B cell (primary cell): ENCODE data around the gene CHMP5. TPM values are rescaled to one million over a fixed set of nuclear protein-coding genes. Genes with fewer than 3 reads are reported as not detected.

Experiments
- ATAC-seq: fragments of 200-7000 bp; cut with Tn5 transposase; one replicate; pipeline ENCODE4 v1.10.0; 2021; ENCODE audit warnings: low read depth, mild to moderate bottlenecking, moderate number of reproducible peaks, moderate library complexity
- CTCF ChIA-PET: fragments of 350-600 bp; sonication (Branson Sonifier 250); formaldehyde crosslinking; loops from one replicate; lab custom pipeline; 2021; ENCODE audit warnings: antibody characterized with exemption, inconsistent platforms; lab: Charles Lee
- POLR2A ChIA-PET: fragments of 350-600 bp; sonication (Branson Sonifier 250); formaldehyde crosslinking; loops from one replicate; lab custom pipeline; 2021; ENCODE audit warnings: antibody characterized with exemption; lab: Charles Lee
- DNase-seq: peaks from one replicate; pipeline ENCODE4 v3.0.0; 2013
- H2AFZ ChIP-seq: 2 replicates; pipeline ENCODE4 v1.6.1; 2012; ENCODE audit warnings: mild to moderate bottlenecking, low read depth, low read length; ENCODE audit not compliant: insufficient read depth, poor library complexity, severe bottlenecking
- H3K27ac ChIP-seq, 2 donors: 1 replicate in 1 of 2; 2 replicates in 1 of 2; pipeline ENCODE4 v1.5.1; 2012 to 2013; ENCODE audit warnings: low read length in 2 of 2, mild to moderate bottlenecking in 2 of 2, moderate library complexity in 1 of 2
- H3K27me3 ChIP-seq, 4 experiments: fragments of 200-600 bp in 1 of 4; sonication (generic) in 1 of 4; replicated peaks in 1 of 4; 1 replicate in 2 of 4; 2 replicates in 2 of 4; pipeline versions ENCODE4 v1.6.1 to v1.7.0; 2013 to 2016; ENCODE audit warnings: low read length in 3 of 4, mild to moderate bottlenecking in 2 of 4, mixed read lengths in 1 of 4, moderate library complexity in 1 of 4; ENCODE audit not compliant: insufficient read depth in 4 of 4, control insufficient read depth in 3 of 4; ENCODE audit errors: control extremely low read depth in 1 of 4
- H3K36me3 ChIP-seq, 2 experiments: replicated peaks in 1 of 2; 1 replicate in 1 of 2; 2 replicates in 1 of 2; pipeline versions ENCODE4 v1.6.1 to v1.7.1; 2013; ENCODE audit warnings: low read length in 1 of 2; ENCODE audit not compliant: insufficient read depth in 2 of 2, control insufficient read depth in 1 of 2; ENCODE audit errors: control extremely low read depth in 1 of 2, extremely low read depth in 1 of 2
- H3K4me1 ChIP-seq, 2 donors: fragments of 200-600 bp in 1 of 2; sonication (generic) in 1 of 2; 1 replicate in 1 of 2; 2 replicates in 1 of 2; pipeline versions ENCODE4 v1.5.1 to v1.6.1; 2013 to 2017; ENCODE audit warnings: low read length in 2 of 2; ENCODE audit not compliant: control insufficient read depth in 2 of 2, insufficient read depth in 2 of 2
- H3K4me2 ChIP-seq: replicated peaks from 2 replicates; pipeline ENCODE3; 2012; ENCODE audit warnings: mild to moderate bottlenecking, low read depth, low read length; ENCODE audit not compliant: poor library complexity, severe bottlenecking
- H3K4me3 ChIP-seq, 5 experiments: fragments of 200-600 bp in 1 of 5; sonication (generic) in 1 of 5; 1 replicate in 3 of 5; 2 replicates in 2 of 5; pipeline versions ENCODE4 v1.5.1 to v1.7.0; 2011 to 2016; ENCODE audit warnings: low read length in 4 of 5, mild to moderate bottlenecking in 4 of 5, low read depth in 2 of 5, control low read depth in 1 of 5, moderate library complexity in 1 of 5; ENCODE audit not compliant: insufficient read depth in 1 of 5; ENCODE audit errors: control extremely low read depth in 1 of 5, extremely low read depth in 1 of 5
- H3K79me2 ChIP-seq: fragments of 200-600 bp; sonication (generic); one replicate; pipeline ENCODE4 v1.6.0; 2016; ENCODE audit warnings: low read length; ENCODE audit not compliant: control insufficient read depth, insufficient read depth
- H3K9ac ChIP-seq: fragments of 200-600 bp; sonication (generic); 2 replicates; pipeline ENCODE4 v1.6.1; 2017; ENCODE audit warnings: mild to moderate bottlenecking, low read length, moderate library complexity
- H3K9me3 ChIP-seq, 3 donors: one replicate each; pipeline versions ENCODE4 v1.6.1 to v1.7.1; 2013; ENCODE audit warnings: low read length in 2 of 3; ENCODE audit not compliant: control insufficient read depth in 2 of 3, insufficient read depth in 1 of 3; ENCODE audit errors: control extremely low read depth in 1 of 3
- H4K20me1 ChIP-seq: 2 replicates; pipeline ENCODE4 v1.6.0; 2012; ENCODE audit warnings: mild to moderate bottlenecking, low read length; ENCODE audit not compliant: insufficient read depth, control insufficient read depth, poor library complexity, severe bottlenecking
- H3K27ac Mint-ChIP-seq: one replicate; pipeline ENCODE4 v1.8.0; 2021; ENCODE audit warnings: mixed read lengths
- H3K27me3 Mint-ChIP-seq: one replicate; pipeline ENCODE4 v1.8.0; 2021; ENCODE audit warnings: mixed read lengths
- H3K4me1 Mint-ChIP-seq: one replicate; pipeline ENCODE4 v1.8.0; 2021; ENCODE audit warnings: mixed read lengths
- H3K4me3 Mint-ChIP-seq: one replicate; pipeline ENCODE4 v1.8.0; 2021; ENCODE audit warnings: mixed read lengths
- H3K9me3 Mint-ChIP-seq: one replicate; pipeline ENCODE4 v1.8.0; 2022; ENCODE audit warnings: mixed read lengths; ENCODE audit not compliant: insufficient read depth
- EZH2 ChIP-seq: IDR thresholded peaks from 2 replicates; pipeline ENCODE4 v1.6.1; 2012; ENCODE audit warnings: borderline replicate concordance, low read depth, mild to moderate bottlenecking, moderate library complexity, low read length; ENCODE audit not compliant: insufficient read depth, poor library complexity, severe bottlenecking
- WGBS: methylation state at CpG from one replicate; pipeline ENCODE4 v1.1.5; 2013; ENCODE audit warnings: missing lambda C conversion rate; ENCODE audit not compliant: insufficient coverage; 5-methylcytosine and 5-hydroxymethylcytosine counted together
- intact Hi-C: fragments of 100-400 bp; cut with micrococcal nuclease; formaldehyde crosslinking; loops from one replicate; pipeline ENCODE4 v1.10.0; 2022
- polyA plus RNA-seq: library from polyadenylated mRNA; depleted of rRNA; stranded (reverse); fragments of >200 nt; gene quantifications from 2 replicates; pipeline ENCODE4 v1.2.3, GENCODE V29; 2012
- total RNA-seq, 2 donors: library from RNA; stranded (reverse); fragments of 120-200 nt in 1 of 2; gene quantifications; 1 replicate in 1 of 2; 2 replicates in 1 of 2; pipeline versions ENCODE4 v1.2.3 to v1.2.4, GENCODE V29; 2013 to 2022
- TF ChIP-seq, protein P1 (sequence below): fragments of 200-600 bp; IDR thresholded peaks from one replicate; pipeline ENCODE4 v1.8.0; 2022; ENCODE audit warnings: antibody characterized with exemption, mild to moderate bottlenecking

CHMP5 gene
- total and polyA plus RNA-seq, 2 donors (not counting 1 experiment from before 2014, with no cell fraction given): 15.3 to 28.2 TPM

DNA sequence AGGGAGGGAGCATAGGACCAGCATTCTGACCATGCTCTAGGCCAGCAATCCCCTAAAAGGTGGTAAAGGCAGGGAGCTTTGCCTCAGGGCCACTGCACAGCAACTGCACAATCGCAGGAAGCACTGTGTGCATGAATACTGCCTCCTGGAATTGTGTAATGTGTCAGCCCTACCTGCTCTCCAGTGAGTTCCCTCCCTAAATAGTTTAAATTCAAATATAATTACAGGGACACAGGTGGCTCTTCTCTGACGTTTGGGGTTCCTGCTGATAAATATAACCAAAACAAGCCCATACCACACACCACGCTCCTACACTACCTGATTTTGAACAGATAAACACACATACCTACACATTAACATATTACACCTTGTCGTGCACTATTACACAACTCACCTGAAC is 9.4 kb upstream of the CHMP5 start:
- no peaks in the 10 kb centered on the region for H3K9me3 ChIP-seq
- H3K4me2 ChIP-seq: no peak overlapping the region
- 86% methylated on average over 3 of the region's 4 CpGs for WGBS
- Mint-ChIP-seq H3K4me1 (no peaks in the 10 kb centered on the region), H3K4me3 (no peak overlapping the region), H3K27ac (no peak overlapping the region), H3K27me3 (no peaks in the 10 kb centered on the region), H3K9me3 (no peaks in the 10 kb centered on the region)
- peaks cover 15% of the 10 kb centered on the region for H3K79me2 ChIP-seq
- TF ChIP-seq EZH2: no peak
- H3K27me3 ChIP-seq: no peaks in the 10 kb centered on the region
- no peak for DNase-seq
- no peak overlapping the region for H3K9ac ChIP-seq
- POLR2A ChIA-PET: no interaction called here
- no peak overlapping the region for H3K4me3 ChIP-seq
- no peak overlapping the region for H3K27ac ChIP-seq
- H3K36me3 ChIP-seq: peaks cover 15 to 77% of the 10 kb centered on the region in 2 experiments
- ATAC-seq: no peak
- no peaks in the 10 kb centered on the region for H3K4me1 ChIP-seq
- intact Hi-C loops: no loop called here
- H4K20me1 ChIP-seq: no peaks in the 10 kb centered on the region
- H2AFZ ChIP-seq: no peak overlapping the region
- CTCF ChIA-PET: no interaction called here

DNA sequence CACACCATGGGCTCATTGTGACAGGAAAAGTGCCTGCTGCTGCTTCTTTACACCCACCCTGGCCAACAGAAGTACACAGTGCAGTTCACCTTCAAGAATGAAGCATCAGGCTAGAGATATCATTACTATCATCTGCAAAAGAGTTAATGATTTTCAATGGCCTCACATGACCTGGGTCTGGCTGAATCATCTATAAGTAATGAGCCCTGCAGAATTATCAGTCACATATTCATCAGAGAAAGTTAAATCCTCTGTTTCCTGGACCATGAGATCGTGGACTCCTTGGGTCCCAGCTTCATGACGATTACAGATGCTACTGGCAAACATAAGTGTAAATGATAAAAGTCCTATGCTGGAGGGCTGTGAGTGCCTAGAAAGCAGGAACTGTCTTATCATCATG is 8.6 kb upstream of the CHMP5 start:
- ChIA-PET POLR2A (no interaction called here), CTCF (no interaction called here)
- Histone ChIP-seq H3K4me3 (no peak overlapping the region), H2AFZ (no peak overlapping the region), H3K27me3 (no peaks in the 10 kb centered on the region), H3K79me2 (peaks cover 19% of the 10 kb centered on the region), H3K36me3 (peaks cover 15 to 84% of the 10 kb centered on the region in 2 experiments), H3K27ac (no peak overlapping the region), H4K20me1 (no peaks in the 10 kb centered on the region), H3K4me1 (no peaks in the 10 kb centered on the region), H3K4me2 (no peak overlapping the region), H3K9ac (no peak overlapping the region), H3K9me3 (no peaks in the 10 kb centered on the region)
- Mint-ChIP-seq H3K27me3 (no peaks in the 10 kb centered on the region), H3K27ac (no peak overlapping the region), H3K9me3 (no peaks in the 10 kb centered on the region), H3K4me3 (no peak overlapping the region), H3K4me1 (peaks cover 1% of the 10 kb centered on the region)
- ATAC-seq (no peak), DNase-seq (no peak)
- TF ChIP-seq EZH2: no peak
- TF ChIP-seq, protein P1, sequence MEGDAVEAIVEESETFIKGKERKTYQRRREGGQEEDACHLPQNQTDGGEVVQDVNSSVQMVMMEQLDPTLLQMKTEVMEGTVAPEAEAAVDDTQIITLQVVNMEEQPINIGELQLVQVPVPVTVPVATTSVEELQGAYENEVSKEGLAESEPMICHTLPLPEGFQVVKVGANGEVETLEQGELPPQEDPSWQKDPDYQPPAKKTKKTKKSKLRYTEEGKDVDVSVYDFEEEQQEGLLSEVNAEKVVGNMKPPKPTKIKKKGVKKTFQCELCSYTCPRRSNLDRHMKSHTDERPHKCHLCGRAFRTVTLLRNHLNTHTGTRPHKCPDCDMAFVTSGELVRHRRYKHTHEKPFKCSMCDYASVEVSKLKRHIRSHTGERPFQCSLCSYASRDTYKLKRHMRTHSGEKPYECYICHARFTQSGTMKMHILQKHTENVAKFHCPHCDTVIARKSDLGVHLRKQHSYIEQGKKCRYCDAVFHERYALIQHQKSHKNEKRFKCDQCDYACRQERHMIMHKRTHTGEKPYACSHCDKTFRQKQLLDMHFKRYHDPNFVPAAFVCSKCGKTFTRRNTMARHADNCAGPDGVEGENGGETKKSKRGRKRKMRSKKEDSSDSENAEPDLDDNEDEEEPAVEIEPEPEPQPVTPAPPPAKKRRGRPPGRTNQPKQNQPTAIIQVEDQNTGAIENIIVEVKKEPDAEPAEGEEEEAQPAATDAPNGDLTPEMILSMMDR: no peak
- intact Hi-C loops: no loop called here
- no CpG with 5 or more reads among the region's 2 CpGs for WGBS
